ENCODE results near the gene TMEM79. TPM values are rescaled to one million over a fixed set of nuclear protein-coding genes. Genes with fewer than 3 reads are reported as not detected.

Gene TMEM79
- total and polyA plus RNA-seq, 2 donors (not counting 3 experiments of a cell fraction or from before 2014, with no cell fraction given), result 3.0 to 4.8 TPM

DNA sequence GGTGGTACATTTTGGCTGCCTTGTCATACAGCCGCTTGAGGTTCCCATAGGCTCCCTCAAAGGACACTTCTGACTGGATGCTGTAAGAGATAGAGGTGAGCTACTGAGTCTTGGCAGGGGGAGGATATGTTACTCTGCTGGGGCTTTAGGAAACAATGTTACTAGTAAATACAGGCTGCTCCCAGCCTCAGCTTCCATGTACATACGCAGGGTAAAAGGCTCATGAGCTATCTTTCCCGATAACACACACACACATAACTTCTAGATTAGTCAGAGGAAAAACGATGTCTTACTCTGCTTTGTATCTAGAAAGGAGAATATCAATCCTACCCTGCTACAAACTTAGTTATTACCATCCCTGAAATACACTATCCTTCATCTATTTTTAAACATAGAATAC lies 15.8 kb upstream of the TMEM79 start:
- no peaks in the 10 kb centered on the region for H3K79me2 ChIP-seq (ENCODE audit: control insufficient read depth, insufficient read depth, low read length)
- ChIA-PET CTCF (interaction anchor here (0.8 to 2.2 kb wide), 3 partner anchors 8 to 20 kb away, joined by 3 to 5 read pairs (median 3); no protein-coding TSS in a partner anchor), POLR2A (interaction anchor here (0.6 kb wide), 1 partner anchor 10 kb away, joined by 3 read pairs; no protein-coding TSS in a partner anchor)
- H3K4me3 ChIP-seq (replicated peaks in 1 of 3; ENCODE audit: insufficient read depth in 1 of 3, low read depth in 1 of 3, low read length in 3 of 3), result no peak overlapping the region
- no peaks in the 10 kb centered on the region for H3K9me1 ChIP-seq (replicated peaks; ENCODE audit: control insufficient read depth, extremely low read depth, insufficient read depth, low read length)
- intact Hi-C loops (cut with micrococcal nuclease), result no loop called here
- no peak for FAIRE-seq
- H3K27me3 ChIP-seq (ENCODE audit: control insufficient read depth in 2 of 2, insufficient read depth in 2 of 2, low read length in 2 of 2), result no peaks in the 10 kb centered on the region
- DNase-seq (ENCODE audit: low read depth, low spot score), result no peak
- dilution Hi-C loops (cut with MboI; ENCODE audit: extremely low pct_ligation_motif_present, low sequenced_read_pairs), result no loop called here
- BruUV-seq (replicated peaks), result no TSS peak
- H4K20me1 ChIP-seq (replicated peaks; ENCODE audit: control insufficient read depth, extremely low read depth, insufficient read depth, low read length), result no peaks in the 10 kb centered on the region
- TF ChIP-seq FOS (IDR thresholded peaks at IDR 0.05; ENCODE audit: borderline replicate concordance, insufficient read depth, low read length) (no peak), GATA2 (IDR thresholded peaks at IDR 0.05; ENCODE audit: insufficient read depth, insufficient read length, low read depth, low read length) (no peak), EZH2 (IDR thresholded peaks at IDR 0.05; ENCODE audit: borderline replicate concordance, low read depth, low read length, severe bottlenecking) (no peak), MAX (IDR thresholded peaks at IDR 0.05; ENCODE audit: insufficient read depth, insufficient read length) (no peak), POLR2AphosphoS5 (IDR thresholded peaks at IDR 0.05; ENCODE audit: insufficient read depth, low read depth, low read length) (no peak), JUN (IDR thresholded peaks at IDR 0.05; ENCODE audit: borderline replicate concordance, insufficient read depth, insufficient read length, low read depth) (no peak)
- H2AFZ ChIP-seq (ENCODE audit: low read depth, low read length), result no peak overlapping the region
- peaks cover 24 to 59% of the 10 kb centered on the region in 2 experiments for H3K36me3 ChIP-seq (ENCODE audit: control insufficient read depth in 2 of 2, extremely low read depth in 1 of 2, insufficient read depth in 2 of 2, low read length in 2 of 2)
- no peak overlapping the region for H3K27ac ChIP-seq (ENCODE audit: insufficient read depth, low read depth, low read length)
- no peak overlapping the region for H3K9ac ChIP-seq (replicated peaks; ENCODE audit: extremely low read depth, insufficient read depth, low read length)
- no peak overlapping the region for H3K4me2 ChIP-seq (ENCODE audit: insufficient read depth, low read length)
- H3K9me3 ChIP-seq (replicated peaks; ENCODE audit: control insufficient read depth, insufficient read depth, low read length), result no peaks in the 10 kb centered on the region
- no peaks in the 10 kb centered on the region for H3K4me1 ChIP-seq (ENCODE audit: control insufficient read depth, extremely low read depth, insufficient read depth, low read length)

- no peak overlapping the region for H3K27ac ChIP-seq (ENCODE audit: insufficient read depth, low read depth, low read length)
- BruUV-seq (replicated peaks), result no TSS peak
- ChIA-PET POLR2A (no interaction called here), CTCF (no interaction called here)
- no peak overlapping the region for H3K4me3 ChIP-seq (replicated peaks in 1 of 3; ENCODE audit: insufficient read depth in 1 of 3, low read depth in 1 of 3, low read length in 3 of 3)
- H3K79me2 ChIP-seq (ENCODE audit: control insufficient read depth, insufficient read depth, low read length), result no peaks in the 10 kb centered on the region
- dilution Hi-C loops (cut with MboI; ENCODE audit: extremely low pct_ligation_motif_present, low sequenced_read_pairs), result no loop called here
- no peaks in the 10 kb centered on the region for H3K9me3 ChIP-seq (replicated peaks; ENCODE audit: control insufficient read depth, insufficient read depth, low read length)
- H3K9me1 ChIP-seq (replicated peaks; ENCODE audit: control insufficient read depth, extremely low read depth, insufficient read depth, low read length), result no peaks in the 10 kb centered on the region
- H3K36me3 ChIP-seq (ENCODE audit: control insufficient read depth in 2 of 2, extremely low read depth in 1 of 2, insufficient read depth in 2 of 2, low read length in 2 of 2), result peaks cover 22 to 62% of the 10 kb centered on the region in 2 experiments
- H4K20me1 ChIP-seq (replicated peaks; ENCODE audit: control insufficient read depth, extremely low read depth, insufficient read depth, low read length), result no peaks in the 10 kb centered on the region
- H2AFZ ChIP-seq (ENCODE audit: low read depth, low read length), result no peak overlapping the region
- FAIRE-seq (no peak), DNase-seq (ENCODE audit: low read depth, low spot score) (no peak)
- no peaks in the 10 kb centered on the region for H3K27me3 ChIP-seq (ENCODE audit: control insufficient read depth in 2 of 2, insufficient read depth in 2 of 2, low read length in 2 of 2)
- H3K4me2 ChIP-seq (ENCODE audit: insufficient read depth, low read length), result no peak overlapping the region
- intact Hi-C loops (cut with micrococcal nuclease), result no loop called here
- H3K4me1 ChIP-seq (ENCODE audit: control insufficient read depth, extremely low read depth, insufficient read depth, low read length), result no peaks in the 10 kb centered on the region
- no peak overlapping the region for H3K9ac ChIP-seq (replicated peaks; ENCODE audit: extremely low read depth, insufficient read depth, low read length)
- TF ChIP-seq POLR2A (IDR thresholded peaks at IDR 0.05; ENCODE audit: low read depth, low read length) (no peak), JUN (IDR thresholded peaks at IDR 0.05; ENCODE audit: borderline replicate concordance, insufficient read depth, insufficient read length, low read depth) (no peak), MAX (IDR thresholded peaks at IDR 0.05; ENCODE audit: insufficient read depth, insufficient read length) (no peak), EZH2 (IDR thresholded peaks at IDR 0.05; ENCODE audit: borderline replicate concordance, low read depth, low read length, severe bottlenecking) (no peak), GATA2 (IDR thresholded peaks at IDR 0.05; ENCODE audit: insufficient read depth, insufficient read length, low read depth, low read length) (no peak), MYC (IDR thresholded peaks at IDR 0.05; ENCODE audit: low read depth, low read length) (no peak), CTCF (IDR thresholded peaks at IDR 0.05; ENCODE audit: extremely low read depth in 1 of 2, insufficient read depth in 1 of 2, low read depth in 1 of 2, low read length in 2 of 2) (no peak), FOS (IDR thresholded peaks at IDR 0.05; ENCODE audit: borderline replicate concordance, insufficient read depth, low read length) (no peak), POLR2AphosphoS5 (IDR thresholded peaks at IDR 0.05; ENCODE audit: insufficient read depth, low read depth, low read length) (no peak)
These were observed 13.8 kb upstream of the TMEM79 start for GRCh38 chr1:156270314-156270713.
